PFSK-1 (cell line): ENCODE data around the gene PRKCI.

Source experiments
- FOXP2 ChIP-seq: optimal IDR thresholded peaks from 2 replicates; pipeline ENCODE3; 2011; ENCODE audit warnings: borderline replicate concordance, control low read depth, inconsistent platforms; ENCODE audit not compliant: insufficient read depth; ENCODE audit errors: extremely low read length, extremely low read depth
- POLR2AphosphoS5 ChIP-seq: IDR thresholded peaks from 2 replicates; pipeline ENCODE4 v1.6.1; 2012; ENCODE audit warnings: low read depth, mild to moderate bottlenecking, control low read depth, low read length, moderate library complexity
- SIN3A ChIP-seq: IDR thresholded peaks from 2 replicates; pipeline ENCODE4 v1.6.1; 2012; ENCODE audit warnings: mild to moderate bottlenecking, low read length, moderate library complexity, borderline replicate concordance; ENCODE audit not compliant: insufficient read depth
- TAF1 ChIP-seq: IDR thresholded peaks from 2 replicates; pipeline ENCODE4 v1.6.1; 2012; ENCODE audit warnings: low read length, control low read depth, borderline replicate concordance; ENCODE audit not compliant: insufficient read depth
- TF ChIP-seq, protein P1 (sequence below), 2 experiments: IDR thresholded peaks; 2 replicates each; pipeline versions ENCODE4 v1.6.1 to v1.8.0; 2011 to 2012; ENCODE audit warnings: low read depth in 2 of 2, low read length in 2 of 2, control low read depth in 1 of 2, inconsistent platforms in 1 of 2, mild to moderate bottlenecking in 1 of 2, moderate library complexity in 1 of 2; ENCODE audit not compliant: insufficient read depth in 1 of 2

The PRKCI gene

DNA sequence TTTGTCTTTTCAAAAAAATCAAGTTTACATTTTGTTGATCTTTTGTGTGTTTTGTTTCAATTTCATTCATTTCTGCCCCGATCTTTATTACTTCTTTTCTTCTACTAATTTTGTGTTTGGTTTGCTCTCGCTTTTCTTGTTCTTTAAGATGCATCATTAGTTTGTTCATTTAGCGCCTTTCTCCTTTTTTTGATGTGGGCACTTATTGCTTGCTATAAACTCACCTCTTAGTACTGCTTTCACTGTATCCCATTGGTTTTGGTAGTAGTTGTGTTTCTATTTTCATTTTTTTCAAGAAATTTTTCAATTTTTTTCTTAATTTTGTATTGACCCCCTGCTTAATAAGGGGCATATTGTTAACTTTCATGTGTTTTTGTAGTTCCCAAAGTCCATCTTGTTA is 34.4 kb downstream of the PRKCI start:
- no peak for TF ChIP-seq TAF1
- no peak for TF ChIP-seq POLR2AphosphoS5
- no peak for TF ChIP-seq SIN3A
- TF ChIP-seq, protein P1, sequence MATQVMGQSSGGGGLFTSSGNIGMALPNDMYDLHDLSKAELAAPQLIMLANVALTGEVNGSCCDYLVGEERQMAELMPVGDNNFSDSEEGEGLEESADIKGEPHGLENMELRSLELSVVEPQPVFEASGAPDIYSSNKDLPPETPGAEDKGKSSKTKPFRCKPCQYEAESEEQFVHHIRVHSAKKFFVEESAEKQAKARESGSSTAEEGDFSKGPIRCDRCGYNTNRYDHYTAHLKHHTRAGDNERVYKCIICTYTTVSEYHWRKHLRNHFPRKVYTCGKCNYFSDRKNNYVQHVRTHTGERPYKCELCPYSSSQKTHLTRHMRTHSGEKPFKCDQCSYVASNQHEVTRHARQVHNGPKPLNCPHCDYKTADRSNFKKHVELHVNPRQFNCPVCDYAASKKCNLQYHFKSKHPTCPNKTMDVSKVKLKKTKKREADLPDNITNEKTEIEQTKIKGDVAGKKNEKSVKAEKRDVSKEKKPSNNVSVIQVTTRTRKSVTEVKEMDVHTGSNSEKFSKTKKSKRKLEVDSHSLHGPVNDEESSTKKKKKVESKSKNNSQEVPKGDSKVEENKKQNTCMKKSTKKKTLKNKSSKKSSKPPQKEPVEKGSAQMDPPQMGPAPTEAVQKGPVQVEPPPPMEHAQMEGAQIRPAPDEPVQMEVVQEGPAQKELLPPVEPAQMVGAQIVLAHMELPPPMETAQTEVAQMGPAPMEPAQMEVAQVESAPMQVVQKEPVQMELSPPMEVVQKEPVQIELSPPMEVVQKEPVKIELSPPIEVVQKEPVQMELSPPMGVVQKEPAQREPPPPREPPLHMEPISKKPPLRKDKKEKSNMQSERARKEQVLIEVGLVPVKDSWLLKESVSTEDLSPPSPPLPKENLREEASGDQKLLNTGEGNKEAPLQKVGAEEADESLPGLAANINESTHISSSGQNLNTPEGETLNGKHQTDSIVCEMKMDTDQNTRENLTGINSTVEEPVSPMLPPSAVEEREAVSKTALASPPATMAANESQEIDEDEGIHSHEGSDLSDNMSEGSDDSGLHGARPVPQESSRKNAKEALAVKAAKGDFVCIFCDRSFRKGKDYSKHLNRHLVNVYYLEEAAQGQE (IDR thresholded peaks at IDR 0.05; ENCODE audit: insufficient read depth in 1 of 2, low read depth in 2 of 2, low read length in 2 of 2), result no peak
- TF ChIP-seq FOXP2, result no peak

DNA sequence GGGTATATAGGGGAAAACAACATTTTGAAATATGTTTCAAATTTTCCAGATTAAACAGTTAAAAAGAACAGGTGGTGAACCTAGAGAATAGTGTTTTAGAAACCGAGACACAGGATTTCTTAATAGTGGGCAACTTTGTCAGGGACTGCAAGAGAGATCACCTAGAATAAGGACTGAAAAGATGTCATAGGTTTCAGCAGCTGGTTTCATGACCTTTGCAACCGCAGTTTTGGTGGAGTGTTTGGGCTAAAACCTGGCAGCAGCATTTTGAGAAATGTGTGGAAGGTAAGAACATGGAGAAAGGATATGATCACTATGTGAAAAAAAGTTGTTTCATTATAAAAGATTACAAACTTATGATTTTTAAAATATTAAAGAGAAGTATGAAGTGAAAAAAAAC is 34.9 kb downstream of the PRKCI start:
- no peak for TF ChIP-seq SIN3A
- TF ChIP-seq, protein P1 (IDR thresholded peaks at IDR 0.05; ENCODE audit: insufficient read depth in 1 of 2, low read depth in 2 of 2, low read length in 2 of 2), result no peak
- TF ChIP-seq TAF1, result no peak
- no peak for TF ChIP-seq POLR2AphosphoS5
- TF ChIP-seq FOXP2, result no peak

DNA sequence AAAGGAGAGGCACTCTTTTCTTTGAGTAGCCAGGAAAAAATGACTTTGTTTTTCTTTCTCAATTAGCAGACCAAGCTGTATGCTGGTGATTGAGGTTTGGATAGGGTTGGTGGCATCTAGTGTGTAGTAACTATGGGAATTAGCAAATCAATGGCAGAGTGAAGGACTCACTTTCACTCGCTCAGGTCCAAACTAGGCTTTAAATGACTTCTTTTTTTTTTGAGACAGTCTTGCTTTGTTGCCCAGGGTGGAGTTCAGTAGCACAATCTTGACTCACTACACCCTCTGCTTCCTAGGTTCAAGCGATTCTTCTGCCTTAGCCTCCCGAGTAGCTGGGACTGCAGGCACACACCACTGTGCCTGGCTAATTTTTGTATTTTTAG is 35.9 kb downstream of the PRKCI start:
- TF ChIP-seq, protein P1 (IDR thresholded peaks at IDR 0.05; ENCODE audit: insufficient read depth in 1 of 2, low read depth in 2 of 2, low read length in 2 of 2), result no peak
- no peak for TF ChIP-seq FOXP2
- no peak for TF ChIP-seq SIN3A
- TF ChIP-seq POLR2AphosphoS5, result no peak
- TF ChIP-seq TAF1, result no peak

DNA sequence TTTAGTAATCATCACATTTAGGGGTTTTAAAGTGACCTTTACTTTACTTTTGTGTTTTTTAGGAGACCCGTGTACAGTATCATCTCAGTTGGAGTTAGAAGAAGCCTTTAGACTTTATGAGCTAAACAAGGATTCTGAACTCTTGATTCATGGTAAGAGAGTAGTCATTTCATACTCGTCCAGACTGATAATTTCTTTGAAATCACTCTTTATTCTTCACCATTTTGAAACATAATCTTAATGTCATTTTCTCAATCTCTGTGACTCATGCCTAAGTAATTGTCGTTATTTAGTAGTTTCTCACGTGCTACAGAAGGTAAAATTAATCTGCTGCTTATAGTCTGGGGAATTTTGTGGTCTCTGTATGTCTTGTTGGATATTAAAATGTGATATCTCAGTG is 37.7 kb downstream of the PRKCI start:
- TF ChIP-seq SIN3A (no peak), FOXP2 (no peak), TAF1 (no peak), POLR2AphosphoS5 (no peak)
- TF ChIP-seq, protein P1 (IDR thresholded peaks at IDR 0.05; ENCODE audit: insufficient read depth in 1 of 2, low read depth in 2 of 2, low read length in 2 of 2), result no peak

DNA sequence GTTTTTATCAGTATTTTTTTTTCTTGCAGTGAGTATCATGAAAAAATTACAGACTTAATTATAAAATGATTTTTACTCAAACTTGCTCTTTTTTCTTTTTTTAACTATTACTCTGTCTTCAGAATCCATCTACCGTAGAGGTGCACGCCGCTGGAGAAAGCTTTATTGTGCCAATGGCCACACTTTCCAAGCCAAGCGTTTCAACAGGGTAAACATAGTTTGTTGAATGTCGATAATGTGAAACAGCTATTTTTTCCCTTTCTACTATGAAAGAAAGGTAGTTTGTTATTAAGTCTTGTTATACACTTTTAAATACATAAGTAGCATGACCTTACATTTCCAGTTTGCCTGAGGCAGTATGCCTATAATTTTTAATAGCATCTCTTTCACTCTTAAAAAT is 45.6 kb downstream of the PRKCI start:
- TF ChIP-seq POLR2AphosphoS5, result no peak
- TF ChIP-seq, protein P1 (IDR thresholded peaks at IDR 0.05; ENCODE audit: insufficient read depth in 1 of 2, low read depth in 2 of 2, low read length in 2 of 2), result no peak
- no peak for TF ChIP-seq FOXP2
- no peak for TF ChIP-seq SIN3A
- TF ChIP-seq TAF1, result no peak
